GM19324 (cell line): ENCODE results near the gene RESP18.
"Not testable (repeated sequence)": the region's sequence is repeated elsewhere in the genome, so short reads cannot be mapped to it uniquely, and the experiment has no call there.

Source experiments
- ATAC-seq: cut with Tn5 transposase; IDR thresholded peaks from one replicate; pipeline ENCODE4 v1.9.1; 2021; ENCODE audit warnings: mild to moderate bottlenecking, moderate library complexity; ENCODE audit not compliant: unreplicated experiment, low FRiP score

Gene RESP18

GRCh38 chr2:219327719-219328118 lies 4.8 kb downstream of the RESP18 start:
- no peak for ATAC-seq

GRCh38 chr2:219325657-219326315 lies 6.8 kb downstream of the RESP18 start:
- ATAC-seq, result no peak

GRCh38 chr2:219325136-219325535 lies 7.4 kb downstream of the RESP18 start:
- no peak for ATAC-seq

GRCh38 chr2:219323434-219323833 lies 9.1 kb downstream of the RESP18 start:
- ATAC-seq, result no peak

GRCh38 chr2:219314804-219315468 lies 17.6 kb downstream of the RESP18 start:
- no peak for ATAC-seq

- not testable (repeated sequence) for ATAC-seq
Observed at GRCh38 chr2:219312683-219313263, 19.8 kb downstream of the RESP18 start.

- ATAC-seq, result no peak
Observed at GRCh38 chr2:219309278-219309677, 23.3 kb downstream of the RESP18 start, which contains the start of gene PTPRN. Gene PTPRN (minus strand): TSS chr2:219309401. CDS start chr2:219309332, 69 bp downstream.

- ATAC-seq, result no peak
Observed at GRCh38 chr2:219308142-219309101, 24.1 kb downstream of the RESP18 start.

- no peak for ATAC-seq
Observed at GRCh38 chr2:219306047-219306446, 26.5 kb downstream of the RESP18 start.

GRCh38 chr2:219304223-219304622 lies 28.3 kb downstream of the RESP18 start:
- no peak for ATAC-seq

- ATAC-seq, result no peak
Observed at GRCh38 chr2:219302412-219302968, 30.1 kb downstream of the RESP18 start.

- ATAC-seq, result no peak
Observed at GRCh38 chr2:219300022-219300421, 32.5 kb downstream of the RESP18 start.

- ATAC-seq, result no peak
Observed at GRCh38 chr2:219299372-219299760, 33.2 kb downstream of the RESP18 start.

GRCh38 chr2:219298759-219299371 lies 33.7 kb downstream of the RESP18 start:
- no peak for ATAC-seq

GRCh38 chr2:219297766-219298456 lies 34.6 kb downstream of the RESP18 start:
- no peak for ATAC-seq

- no peak for ATAC-seq
Observed at GRCh38 chr2:219296631-219297391, 35.7 kb downstream of the RESP18 start.

GRCh38 chr2:219296142-219296541 lies 36.4 kb downstream of the RESP18 start:
- ATAC-seq, result no peak
